HG02884 (cell line): ENCODE measurements around the gene ARHGAP45.
A peak's percentile ranks its signal among the peaks of the same experiment; 100 is the strongest.

ENCODE experiments used
- ATAC-seq: cut with Tn5 transposase; IDR thresholded peaks from one replicate; pipeline ENCODE4 v1.9.1; 2021; ENCODE audit warnings: mild to moderate bottlenecking, moderate library complexity; ENCODE audit not compliant: unreplicated experiment

The ARHGAP45 gene

GRCh38 chr19:1085053-1085658 is 18.2 kb downstream of the ARHGAP45 start:
- ATAC-seq = no peak

- ATAC-seq = no peak
Observed at GRCh38 chr19:1085676-1086442, 18.9 kb downstream of the ARHGAP45 start.

- no peak for ATAC-seq
Observed at GRCh38 chr19:1086613-1087012, 19.6 kb downstream of the ARHGAP45 start.

GRCh38 chr19:1087813-1088415 is 20.9 kb downstream of the ARHGAP45 start:
- no peak for ATAC-seq

GRCh38 chr19:1088416-1089010 is 21.5 kb downstream of the ARHGAP45 start:
- no peak for ATAC-seq

GRCh38 chr19:1089126-1089771 is 22.3 kb downstream of the ARHGAP45 start:
- no peak for ATAC-seq

GRCh38 chr19:1089891-1090290 is 22.9 kb downstream of the ARHGAP45 start:
- ATAC-seq = no peak

- no peak for ATAC-seq
Observed at GRCh38 chr19:1090731-1091543, 24.0 kb downstream of the ARHGAP45 start.

GRCh38 chr19:1091544-1092175 is 24.7 kb downstream of the ARHGAP45 start:
- ATAC-seq = no peak

GRCh38 chr19:1093330-1093729 is 26.4 kb downstream of the ARHGAP45 start:
- no peak for ATAC-seq

- no peak for ATAC-seq
Observed at GRCh38 chr19:1093811-1094553, 27.0 kb downstream of the ARHGAP45 start.

GRCh38 chr19:1094655-1094977 is 27.6 kb downstream of the ARHGAP45 start:
- ATAC-seq = no peak

- ATAC-seq = peak; percentile 72
Observed at GRCh38 chr19:1094978-1095701, 28.2 kb downstream of the ARHGAP45 start, which contains the start of gene POLR2E. POLR2E (minus strand) TSS chr19:1095375; CDS start chr19:1095315, 60 bp downstream.

GRCh38 chr19:1097810-1098176 is 30.8 kb downstream of the ARHGAP45 start:
- no peak for ATAC-seq

- ATAC-seq = no peak
Observed at GRCh38 chr19:1098177-1099051, 31.4 kb downstream of the ARHGAP45 start.

GRCh38 chr19:1101337-1101698 is 34.4 kb downstream of the ARHGAP45 start:
- no peak for ATAC-seq

GRCh38 chr19:1102407-1103131 is 35.6 kb downstream of the ARHGAP45 start:
- ATAC-seq = no peak
